OCI-LY7 (cell line): ENCODE data around the gene EPHA10.

ENCODE experiments used
- CTCF ChIP-seq: fragments of 200-600 bp; sonication (generic); conservative IDR thresholded peaks from 2 replicates; pipeline ENCODE4 v1.5.1; 2014; ENCODE audit warnings: mild to moderate bottlenecking, antibody characterized with exemption, low read length, moderate library complexity, mixed read lengths
- EZH2phosphoT487 ChIP-seq: fragments of 200-600 bp; sonication (generic); IDR thresholded peaks from 2 replicates; pipeline ENCODE4 v1.6.1; 2018; ENCODE audit warnings: low read depth, borderline replicate concordance, mild to moderate bottlenecking, mixed run types, antibody characterized with exemption, low read length, moderate library complexity, mixed read lengths

- TF ChIP-seq CTCF (no peak), EZH2phosphoT487 (no peak)
These were observed 94.8 kb downstream of the EPHA10 start for GRCh38 chr1:37670133-37670532.
